ENCODE measurements around the gene ASTL.

ASTL gene

DNA sequence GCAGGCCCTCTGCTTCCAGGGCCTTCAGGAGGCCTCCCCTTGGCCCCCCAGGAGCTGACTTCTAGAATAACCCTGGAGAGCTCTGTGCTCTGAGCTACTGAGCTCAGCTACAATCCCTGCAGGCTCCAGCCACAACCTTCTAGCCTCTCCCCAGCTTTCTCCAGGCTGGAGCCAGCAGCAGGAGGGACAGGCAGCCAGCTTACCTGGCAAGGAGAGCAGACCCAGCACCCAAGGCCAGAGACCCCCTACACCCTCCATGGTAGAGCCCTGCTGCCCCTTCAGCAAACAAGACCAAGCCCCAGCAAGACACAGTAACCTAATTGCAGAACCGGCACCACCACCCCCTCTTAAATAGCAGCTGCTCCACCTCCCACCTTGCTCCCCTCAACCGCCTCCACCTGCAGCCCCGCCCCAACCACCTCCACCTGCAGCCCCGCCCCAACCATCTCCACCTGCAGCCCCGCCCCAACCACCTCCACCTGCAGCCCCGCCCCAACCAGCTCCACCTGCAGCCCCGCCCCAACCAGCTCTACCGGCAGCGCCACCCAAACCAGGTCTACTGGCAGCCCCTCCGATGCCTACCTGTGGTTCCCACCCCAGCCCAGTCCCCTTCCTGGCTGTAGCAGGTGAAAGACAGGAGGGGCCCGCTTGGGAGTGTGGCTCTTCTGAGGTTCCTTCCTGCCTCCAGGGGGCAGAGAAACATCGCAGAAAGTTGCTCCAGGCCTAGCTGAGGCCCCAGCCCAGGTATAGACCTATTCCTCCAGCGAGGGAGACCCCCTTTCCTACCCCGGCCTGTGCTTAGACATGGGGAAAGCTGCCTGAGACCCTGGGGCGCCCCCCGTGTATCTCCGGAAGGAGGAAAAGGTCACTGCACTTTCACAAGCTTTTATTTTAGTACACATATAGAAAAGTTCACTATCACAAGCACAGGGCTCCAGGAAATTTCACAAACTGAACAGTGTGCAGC, at the start of gene ASTL:
TSS of gene ASTL (minus strand) at position 324 of the 967 bp plus-strand sequence. CDS start at position 258, 66 bp downstream.
- intact Hi-C loops (cut with DNase I) = loop anchor here (2.0 kb wide), 1 partner anchor 36 kb away; no protein-coding TSS in a partner anchor
- peak in 23 of 42 donors; percentile 27 to 76 (median 47) for DNase-seq

DNA sequence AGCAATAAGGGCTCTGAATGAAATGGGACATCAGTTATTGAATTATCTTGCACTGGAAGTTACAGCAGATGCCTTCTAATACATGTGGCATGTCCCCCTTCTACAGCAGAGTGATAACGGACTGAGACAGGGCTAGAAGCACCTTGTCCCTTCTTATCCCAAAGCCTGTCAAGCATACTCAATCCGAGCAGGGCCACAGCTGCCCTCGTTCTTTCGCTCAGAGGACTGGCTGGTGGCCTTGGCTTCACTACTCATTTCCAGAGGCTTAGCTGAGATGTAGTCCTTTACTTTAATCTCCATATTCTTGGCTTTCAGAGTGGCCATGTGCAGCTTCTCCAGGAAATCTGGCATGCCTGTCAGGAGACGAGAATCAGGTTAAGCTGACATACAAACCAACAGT, 48.3 kb upstream of the ASTL start:
- no peak for DNase-seq
- intact Hi-C loops (cut with DNase I) = no loop called here

DNA sequence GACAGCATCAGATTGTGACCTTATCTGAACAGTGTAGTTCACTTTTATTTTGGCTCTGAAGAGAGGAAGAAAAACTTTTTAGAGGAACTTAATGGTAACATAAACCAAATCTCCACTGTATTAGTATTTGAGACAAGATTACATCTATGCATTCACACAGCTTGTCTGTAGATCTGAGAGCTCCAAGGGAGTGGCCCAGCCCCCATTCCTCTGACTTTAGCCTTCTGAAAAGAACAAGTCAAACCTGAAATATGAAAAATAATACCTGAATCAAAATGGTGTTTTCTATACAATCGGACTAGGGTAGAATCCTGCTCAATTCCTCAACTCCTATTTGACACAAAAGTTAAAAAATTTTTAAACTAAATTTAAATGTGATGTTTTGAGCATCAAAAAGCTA, 47.2 kb upstream of the ASTL start:
- intact Hi-C loops (cut with DNase I) = no loop called here
- no peak for DNase-seq

DNA sequence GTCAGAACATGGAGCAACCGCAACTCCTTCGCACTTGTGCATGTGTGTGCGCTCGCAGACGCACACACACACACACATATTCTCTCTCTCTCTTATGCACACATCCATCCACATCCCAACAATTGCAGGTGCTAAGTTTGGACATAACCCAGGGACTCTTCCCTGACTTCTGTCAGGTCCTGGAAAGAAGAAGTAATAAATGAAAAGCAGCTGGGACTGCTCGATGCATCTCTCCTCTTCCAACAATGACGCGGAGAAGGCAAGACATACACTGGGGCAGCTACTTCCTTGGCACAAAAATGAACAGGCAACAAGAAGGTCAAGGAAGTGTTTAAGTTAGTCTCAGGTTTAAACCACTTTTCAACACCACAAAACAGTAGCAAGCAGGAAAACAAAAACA, 46.7 kb upstream of the ASTL start:
- intact Hi-C loops (cut with DNase I) = no loop called here
- no peak for DNase-seq

DNA sequence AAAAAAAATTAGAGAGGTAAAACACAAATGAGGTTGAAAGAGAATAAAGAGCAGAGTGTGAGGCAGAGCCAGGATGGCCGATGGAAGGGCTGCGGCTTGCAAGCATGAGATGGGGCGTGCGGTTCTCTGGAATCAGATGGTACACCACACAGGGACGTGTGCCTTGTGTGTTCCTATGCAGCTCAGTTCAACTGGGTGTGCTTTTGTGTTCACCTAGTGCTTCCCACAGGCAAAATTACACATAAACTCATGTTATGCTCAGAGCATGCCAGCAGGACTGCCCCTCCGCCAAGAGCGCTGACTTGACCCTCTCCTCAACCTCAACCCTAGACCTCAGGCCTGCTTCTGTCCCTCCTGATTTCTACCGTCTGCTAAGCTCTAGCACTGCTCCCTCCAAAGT, 45.9 kb upstream of the ASTL start:
- no peak for DNase-seq
- intact Hi-C loops (cut with DNase I) = no loop called here

DNA sequence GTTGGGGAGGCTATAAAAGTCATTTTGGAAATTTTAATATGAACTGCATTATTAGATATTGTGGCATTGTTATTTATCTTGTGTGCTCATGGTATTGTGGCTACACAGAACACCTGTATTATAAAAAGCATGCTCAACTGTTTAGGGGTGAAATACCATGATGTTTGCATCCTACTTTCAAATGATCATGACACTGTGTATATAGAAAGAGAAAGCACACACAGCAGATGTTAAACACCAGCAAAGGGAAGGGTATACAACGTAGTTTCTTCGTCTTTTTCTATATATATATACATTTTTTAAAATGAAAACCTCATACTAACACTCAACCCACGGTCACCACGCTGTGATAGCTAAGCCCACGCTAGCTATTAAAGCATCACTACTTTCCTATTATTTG, 43.2 kb upstream of the ASTL start:
- intact Hi-C loops (cut with DNase I) = no loop called here
- DNase-seq = peak in 1 of 42 donors; percentile 16

DNA sequence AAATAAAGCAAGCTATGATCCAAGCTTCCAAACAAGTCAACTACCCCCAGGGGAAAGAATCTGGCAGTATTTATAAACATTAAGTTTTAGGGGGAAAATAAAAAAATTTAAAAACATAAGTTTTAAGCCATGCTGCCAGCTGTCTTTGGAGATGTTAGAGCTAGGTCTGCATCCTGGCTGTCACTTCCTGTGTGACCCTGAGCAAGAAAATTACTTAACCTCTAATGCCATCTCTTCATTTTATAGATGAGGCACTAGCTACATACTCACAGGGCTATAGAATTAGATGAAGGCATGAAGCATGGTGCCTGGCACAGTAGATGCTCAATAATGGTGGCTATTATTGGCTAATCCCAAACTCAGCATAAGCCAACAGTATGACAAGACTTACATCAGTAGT, 42.2 kb upstream of the ASTL start:
- DNase-seq = no peak
- intact Hi-C loops (cut with DNase I) = no loop called here

DNA sequence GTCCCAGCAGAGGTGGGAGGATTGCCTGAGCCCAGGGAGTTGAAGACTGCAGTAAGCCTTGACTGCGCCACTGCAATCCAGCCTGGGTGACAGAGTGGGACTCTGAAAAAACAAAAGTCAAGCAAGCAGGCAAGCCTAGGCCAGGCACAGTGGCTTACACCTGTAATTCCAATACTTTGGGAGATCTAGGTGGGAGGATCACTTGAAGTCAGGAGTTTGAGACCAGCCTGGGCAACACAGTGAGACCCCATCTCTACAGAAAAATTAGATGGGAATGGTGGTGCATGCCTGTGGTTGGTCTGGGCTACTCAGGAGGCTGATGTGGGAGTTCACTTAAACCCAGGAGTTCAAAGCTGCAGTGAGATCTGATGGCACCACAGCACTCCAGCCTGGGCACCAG, 41.7 kb upstream of the ASTL start:
- intact Hi-C loops (cut with DNase I) = no loop called here
- DNase-seq = no peak

DNA sequence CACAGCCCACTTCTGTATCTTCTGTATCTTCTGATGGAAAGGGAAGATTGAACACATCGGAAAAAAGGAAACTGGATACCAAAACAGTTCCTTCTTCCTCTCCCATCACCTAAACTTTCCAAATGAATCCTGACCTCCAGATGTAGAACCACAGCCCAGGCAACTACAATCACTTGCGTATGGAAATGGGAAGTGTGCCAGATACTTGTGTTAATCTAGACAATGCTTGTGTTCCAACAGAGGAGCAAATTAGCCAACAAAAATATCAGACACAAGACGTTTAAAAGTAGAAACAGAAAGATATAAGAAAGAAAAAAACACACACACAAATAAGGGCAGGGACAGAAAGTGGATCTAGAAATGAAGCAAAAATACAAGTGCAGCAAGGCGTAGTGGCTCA, 38.4 kb upstream of the ASTL start:
- DNase-seq = no peak
- intact Hi-C loops (cut with DNase I) = loop anchor here (10.0 kb wide), 1 partner anchor 152 kb away; no protein-coding TSS in a partner anchor

DNA sequence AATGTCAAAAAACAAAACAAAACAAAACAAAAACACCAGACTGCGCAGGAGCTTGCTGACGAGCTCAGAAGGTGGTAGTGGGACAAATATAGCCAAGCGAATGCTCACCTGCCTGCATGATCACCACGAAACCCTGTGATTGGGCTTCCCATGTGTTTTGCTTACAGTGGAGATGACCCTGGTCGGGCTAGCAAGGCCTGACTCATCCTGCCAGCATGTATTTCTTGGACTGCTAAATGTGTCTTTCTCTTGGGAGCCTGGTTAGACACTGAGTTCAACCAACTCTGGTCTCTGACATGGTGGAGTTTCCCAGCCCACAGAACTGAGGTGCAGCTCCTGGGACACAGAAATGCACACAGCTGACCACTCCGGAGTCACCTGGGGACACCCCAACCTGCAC, 37.6 kb upstream of the ASTL start:
- peak in 1 of 42 donors; percentile 3 for DNase-seq
- intact Hi-C loops (cut with DNase I) = loop anchor here (2.0 to 10.0 kb wide), 2 partner anchors 37 to 151 kb away; partner anchors contain the start of gene ASTL

DNA sequence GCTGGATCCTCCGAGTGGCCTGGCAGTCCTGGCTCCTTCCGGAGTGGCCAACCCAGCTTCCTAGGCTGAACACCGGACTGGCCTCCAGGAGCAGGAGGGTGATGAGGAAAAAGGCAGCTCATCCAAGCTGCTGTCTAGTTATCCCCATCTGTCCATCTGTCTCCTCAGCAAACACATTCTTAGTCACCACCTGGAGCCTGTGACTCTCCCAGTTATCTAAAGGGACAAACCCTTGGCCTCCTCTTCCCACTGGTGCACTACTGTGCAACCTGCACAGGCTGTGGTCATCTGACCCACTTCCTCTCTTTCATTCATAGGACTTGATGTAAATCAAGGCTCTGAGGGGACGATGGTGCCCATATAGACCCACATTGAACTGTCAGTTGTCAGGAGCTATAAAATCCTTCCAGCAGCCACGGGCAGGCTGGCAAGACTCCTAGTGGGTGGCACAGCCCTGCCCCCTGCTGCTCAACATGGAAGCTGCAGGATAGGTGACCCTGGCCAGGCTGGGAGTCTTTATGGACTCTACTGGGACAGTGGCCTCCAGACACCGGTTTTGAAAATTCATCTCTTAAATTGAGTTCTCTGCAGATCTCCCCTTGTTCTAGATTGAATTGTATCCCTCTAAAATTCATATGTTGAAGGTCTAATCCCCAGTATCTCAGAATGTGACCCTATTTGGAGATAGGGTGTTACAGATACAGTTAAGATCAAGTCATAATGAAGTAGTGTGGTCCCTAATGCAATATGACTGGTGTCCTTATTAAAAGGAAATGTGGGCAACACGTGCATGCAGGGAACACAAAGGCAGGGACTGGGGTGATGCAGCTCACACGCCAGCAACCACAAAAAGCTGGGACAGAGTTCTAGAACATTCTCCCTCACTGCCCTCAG, 36.2 kb upstream of the ASTL start:
- peak; percentile 66 to 95 (median 86) for DNase-seq
- intact Hi-C loops (cut with DNase I) = loop anchor here (2.0 to 10.0 kb wide), 2 partner anchors 36 to 150 kb away; partner anchors contain the start of gene ASTL

DNA sequence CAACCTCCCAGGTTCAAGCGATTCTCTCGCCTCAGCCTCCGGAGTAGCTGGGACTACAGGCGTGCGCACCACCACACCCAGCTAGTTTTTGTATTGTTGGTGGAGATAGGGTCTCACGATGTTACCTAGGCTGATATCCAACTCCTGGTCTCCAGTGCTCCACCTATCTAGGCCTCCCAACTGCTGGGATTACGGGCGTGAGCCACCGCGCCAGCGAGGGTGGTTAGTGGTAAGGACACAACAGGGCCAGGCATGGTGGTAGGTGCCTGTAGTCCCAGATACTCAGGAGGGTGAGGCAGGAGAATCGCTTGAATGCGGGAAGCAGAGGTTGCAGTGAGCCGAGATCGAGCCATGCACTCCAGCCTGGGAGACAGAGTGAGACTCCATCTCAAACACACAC, 33.5 kb upstream of the ASTL start:
- intact Hi-C loops (cut with DNase I) = loop anchor here (10.0 kb wide), 1 partner anchor 147 kb away; no protein-coding TSS in a partner anchor

DNA sequence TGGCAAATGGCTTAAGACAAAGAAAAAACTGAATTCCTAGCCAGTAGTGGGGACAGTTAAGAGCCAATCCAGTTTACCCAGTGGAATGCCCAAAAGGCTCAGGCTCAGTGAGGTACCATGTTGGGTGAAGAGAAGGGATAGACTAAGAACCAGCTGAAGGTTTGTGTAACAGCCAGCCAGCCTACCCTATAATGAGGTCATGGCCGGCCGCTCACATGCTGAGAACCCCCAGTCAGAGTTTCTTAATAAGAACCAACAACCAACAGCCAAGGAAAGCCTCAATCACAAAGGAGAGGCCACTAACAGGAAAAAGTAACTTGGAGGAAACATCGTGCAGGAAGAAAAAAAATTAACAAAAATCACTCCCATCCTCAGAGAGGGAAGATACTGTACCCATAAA, 32.3 kb upstream of the ASTL start:
- intact Hi-C loops (cut with DNase I) = loop anchor here (10.0 kb wide), 1 partner anchor 146 kb away; no protein-coding TSS in a partner anchor

More for the DNA sequence above, 33.5 kb upstream of the ASTL start:
- DNase-seq = no peak

DNA sequence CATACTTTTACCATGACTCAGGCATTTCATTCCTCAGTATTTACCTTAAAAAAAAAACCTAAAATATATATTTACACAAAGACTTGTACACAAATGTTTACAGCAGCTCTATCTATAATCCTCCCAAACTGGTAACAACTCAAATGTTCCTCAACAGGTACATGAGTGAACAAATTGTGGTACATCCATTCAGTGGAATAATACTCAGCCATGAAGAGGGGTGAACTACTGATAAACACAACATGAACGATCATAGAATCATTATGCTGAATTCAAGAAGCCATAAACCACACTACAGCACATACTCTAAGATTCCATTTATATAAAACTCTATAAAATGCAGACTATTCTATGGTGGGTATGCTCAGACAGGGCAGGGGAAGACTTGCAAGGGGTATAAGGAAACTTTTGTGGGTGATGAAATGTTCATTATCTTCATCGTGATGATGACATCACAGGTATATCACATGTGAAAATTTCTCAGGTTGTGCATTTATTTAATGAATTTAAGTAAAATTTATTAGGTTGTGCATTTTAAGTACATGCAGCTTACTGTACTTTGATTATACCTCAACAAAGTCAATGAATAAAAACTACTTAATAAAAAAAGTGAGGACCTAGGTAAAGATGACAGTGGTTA, 31.7 kb upstream of the ASTL start:
- intact Hi-C loops (cut with DNase I) = loop anchor here (10.0 kb wide), 1 partner anchor 145 kb away; no protein-coding TSS in a partner anchor
- no peak for DNase-seq

More for the DNA sequence above, 32.3 kb upstream of the ASTL start:
- DNase-seq = no peak

DNA sequence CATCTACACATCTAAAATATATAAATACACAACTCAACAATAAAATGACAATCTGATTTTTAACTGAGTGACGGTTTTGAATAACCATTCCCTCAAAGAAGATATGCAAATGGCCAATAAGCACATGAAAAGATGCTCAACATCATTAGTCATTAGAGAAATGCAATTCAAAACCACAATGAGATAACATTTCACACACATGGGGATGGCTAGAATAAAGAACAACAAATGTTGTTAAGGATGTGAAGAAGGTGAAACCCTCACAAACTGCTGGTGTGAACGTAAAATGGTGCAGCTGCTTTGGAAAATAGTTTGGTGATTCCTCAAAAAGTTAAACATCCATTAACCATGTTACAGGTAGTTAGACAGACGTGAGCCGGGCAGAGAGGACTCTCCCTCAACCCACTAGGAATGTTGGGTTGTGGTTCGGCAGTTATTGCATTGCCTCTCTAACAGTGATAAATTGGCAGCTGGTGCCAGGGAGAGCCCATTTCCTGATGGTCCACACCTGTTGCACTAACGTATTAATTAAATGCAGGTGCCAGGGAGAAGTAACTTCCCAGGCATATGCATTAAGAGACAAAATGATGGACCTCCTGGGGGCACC, 29.2 kb upstream of the ASTL start:
- intact Hi-C loops (cut with DNase I) = no loop called here
- DNase-seq = peak in 2 of 42 donors; percentile 5 to 7

DNA sequence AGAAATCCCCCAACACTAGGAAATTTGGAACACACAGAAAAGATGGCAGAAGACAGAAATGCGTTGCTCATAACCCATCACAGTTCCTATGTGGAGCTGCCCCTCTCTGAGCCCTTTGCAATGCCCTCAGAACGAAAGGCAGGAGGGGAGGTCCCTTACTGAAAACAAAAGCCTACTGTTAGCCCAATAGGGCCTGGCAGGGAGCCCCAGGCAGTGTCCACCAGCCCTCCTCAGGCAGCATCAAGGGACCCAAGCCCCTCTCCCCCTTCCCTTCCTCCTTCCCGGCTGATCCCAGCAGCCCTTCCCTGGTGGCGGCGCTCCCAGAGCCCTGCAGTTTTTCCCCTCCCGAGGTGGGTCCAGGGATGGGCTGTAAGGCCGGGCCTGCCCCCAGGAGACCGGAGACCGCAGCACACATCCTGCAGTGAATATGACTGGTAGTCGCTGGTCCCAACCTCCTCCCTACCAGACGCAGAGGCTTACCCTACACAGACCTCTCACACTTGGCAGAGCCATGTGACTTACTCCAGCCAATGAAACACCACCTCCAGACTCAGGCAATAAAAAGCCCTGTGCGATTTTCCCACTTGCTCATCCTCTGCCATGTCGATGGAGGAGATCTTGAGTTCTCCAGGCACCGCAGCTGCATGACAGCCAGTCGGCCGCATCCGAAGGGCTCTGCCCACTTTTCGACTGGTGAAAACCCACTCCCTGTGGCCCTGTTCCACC, 26.3 kb upstream of the ASTL start:
- peak; percentile 33 to 90 (median 73) for DNase-seq

DNA sequence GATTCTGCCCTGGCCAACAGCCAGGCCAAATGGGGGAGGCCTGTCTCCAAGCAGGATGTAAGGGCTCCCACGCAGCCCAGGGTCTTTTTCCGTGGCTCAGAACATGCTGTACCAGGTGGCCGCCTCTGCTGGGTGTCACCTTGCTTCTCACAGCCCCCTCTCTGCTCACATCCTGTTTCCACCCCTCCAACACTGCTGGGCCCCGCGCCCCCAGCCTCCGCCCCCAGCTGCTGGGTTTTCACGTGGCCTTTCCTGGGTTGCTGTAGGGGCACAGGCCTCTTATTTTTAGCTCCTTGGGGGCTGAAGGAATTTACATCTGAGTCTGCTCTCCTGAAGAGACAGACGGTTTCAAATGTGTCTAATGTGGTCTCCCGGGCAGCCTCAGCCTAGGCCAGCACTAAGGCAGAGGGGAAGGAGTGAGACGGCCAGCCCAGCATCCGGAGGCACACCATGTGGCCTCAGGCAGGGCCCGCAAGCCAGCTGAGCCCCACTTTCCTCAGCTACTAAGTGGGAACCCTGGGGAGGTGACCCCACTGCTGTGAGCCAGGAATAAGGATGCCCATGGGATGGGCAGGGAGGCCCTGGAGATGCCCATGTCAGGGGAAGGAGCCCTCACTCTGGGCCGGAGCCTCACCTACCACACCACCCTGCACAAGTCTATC, 25.6 kb upstream of the ASTL start:
- intact Hi-C loops (cut with DNase I) = no loop called here
- DNase-seq = peak in 3 of 42 donors; percentile 16 to 33 (median 28)

More for the DNA sequence above, 26.3 kb upstream of the ASTL start:
- intact Hi-C loops (cut with DNase I) = no loop called here

Measured in head of caudate nucleus (tissue), 42 donors.